Epidermal melanocyte (primary cell): ENCODE data around the gene TUBGCP3.

Experiments
- DNase-seq: peaks from one replicate; pipeline ENCODE4 v3.0.0; 2011; ENCODE audit warnings: low spot score; ENCODE audit not compliant: insufficient read length

Gene TUBGCP3

DNA sequence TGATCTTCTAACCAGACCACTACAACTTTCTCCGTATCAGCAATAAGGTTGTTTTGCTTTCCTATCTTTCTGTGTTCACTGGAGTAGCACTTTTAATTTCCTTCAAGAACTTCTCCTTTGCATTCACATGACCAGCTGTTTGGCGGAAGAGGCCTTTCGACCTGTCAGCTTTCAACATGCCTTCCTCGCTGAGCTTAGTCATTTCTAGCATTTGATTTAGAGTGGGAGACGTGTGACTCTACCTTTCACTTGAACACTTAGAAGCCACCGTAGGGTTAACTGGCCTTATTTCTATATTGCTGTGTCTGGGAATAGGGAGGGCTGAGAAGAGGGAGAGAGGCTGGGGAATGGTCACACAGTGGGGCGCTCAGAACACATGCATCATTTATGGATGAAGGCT lies 104.7 kb downstream of the TUBGCP3 start:
- no peak for DNase-seq

DNA sequence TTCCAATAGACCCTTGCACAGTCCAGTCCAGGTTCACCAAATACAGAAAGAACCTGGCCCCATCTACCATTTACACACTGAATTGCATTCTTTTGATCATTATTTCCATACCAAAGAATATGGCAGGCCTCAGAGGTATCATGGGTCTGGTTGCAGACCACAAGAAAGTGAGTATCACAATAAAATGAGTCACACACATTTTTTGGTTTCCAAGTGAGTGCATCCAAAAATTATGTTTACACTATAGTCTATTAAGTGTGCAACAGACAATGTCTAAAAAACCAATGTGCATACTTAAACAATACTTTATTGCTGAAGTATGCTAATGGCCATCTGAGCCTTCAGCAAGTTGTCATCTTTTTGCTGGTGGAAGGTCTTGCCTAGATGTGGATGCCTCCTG lies 106.5 kb downstream of the TUBGCP3 start:
- DNase-seq = no peak

DNA sequence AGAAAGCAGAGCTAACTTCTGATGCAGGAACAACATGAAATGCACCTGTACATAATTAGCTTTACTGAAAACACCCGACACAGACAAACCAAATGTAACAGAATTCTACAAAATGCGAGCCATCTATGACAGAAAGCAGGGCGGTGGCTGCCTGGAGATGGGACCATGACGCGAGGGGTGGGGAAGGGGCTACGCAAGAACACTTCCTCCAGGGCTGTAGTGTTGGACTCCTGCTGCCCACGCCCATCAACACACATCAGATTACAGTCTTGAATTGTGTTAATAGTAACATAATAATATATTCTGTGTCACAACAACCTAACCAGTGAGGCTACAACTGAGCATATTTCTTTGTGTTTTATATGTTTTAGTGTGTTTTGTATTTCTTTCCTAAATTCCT lies 108.6 kb downstream of the TUBGCP3 start:
- DNase-seq = no peak

DNA sequence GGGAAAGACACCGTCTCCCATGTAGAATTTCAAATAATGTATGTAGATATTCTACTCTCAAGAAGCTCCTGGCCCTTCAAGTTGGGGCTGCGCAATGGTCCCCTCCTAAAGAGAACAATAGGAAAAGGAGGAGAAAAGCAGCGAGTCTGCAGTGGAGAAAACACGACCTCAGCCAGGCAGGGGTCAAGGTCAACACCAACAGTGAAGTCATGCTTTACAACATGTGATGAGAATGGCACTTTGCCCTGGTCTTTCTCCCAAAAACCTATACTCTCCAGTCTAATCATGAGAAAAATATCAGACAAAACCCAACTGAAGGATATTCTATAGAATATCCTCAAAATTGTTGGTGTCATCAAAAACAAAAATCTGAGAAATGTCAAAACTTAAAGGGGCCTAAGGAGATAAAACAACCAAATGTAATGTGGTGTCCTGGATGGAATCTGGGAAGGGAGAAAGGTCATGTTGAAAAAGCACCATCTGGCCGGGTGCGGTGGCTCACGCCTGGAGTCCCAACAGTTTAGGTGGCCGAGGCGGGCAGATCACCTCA lies 110.8 kb downstream of the TUBGCP3 start:
- DNase-seq = no peak

DNA sequence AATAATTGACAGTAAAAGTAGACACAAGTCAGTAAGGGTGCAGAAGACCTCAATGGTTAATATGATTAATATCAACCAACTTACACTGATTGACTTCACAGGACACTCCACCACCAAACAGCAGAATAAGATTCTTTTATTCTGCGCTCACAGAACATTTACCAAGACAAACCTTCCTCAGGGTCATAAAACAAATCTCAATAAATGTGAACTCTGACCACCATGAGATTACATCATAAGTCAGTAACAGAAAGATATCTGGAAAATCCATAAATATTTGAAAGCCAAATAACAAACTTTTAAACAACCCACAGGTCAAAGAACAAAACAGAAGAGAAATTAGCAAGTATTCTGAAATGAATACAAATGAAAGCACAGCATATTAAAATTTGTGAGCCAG lies 112.1 kb downstream of the TUBGCP3 start:
- no peak for DNase-seq

DNA sequence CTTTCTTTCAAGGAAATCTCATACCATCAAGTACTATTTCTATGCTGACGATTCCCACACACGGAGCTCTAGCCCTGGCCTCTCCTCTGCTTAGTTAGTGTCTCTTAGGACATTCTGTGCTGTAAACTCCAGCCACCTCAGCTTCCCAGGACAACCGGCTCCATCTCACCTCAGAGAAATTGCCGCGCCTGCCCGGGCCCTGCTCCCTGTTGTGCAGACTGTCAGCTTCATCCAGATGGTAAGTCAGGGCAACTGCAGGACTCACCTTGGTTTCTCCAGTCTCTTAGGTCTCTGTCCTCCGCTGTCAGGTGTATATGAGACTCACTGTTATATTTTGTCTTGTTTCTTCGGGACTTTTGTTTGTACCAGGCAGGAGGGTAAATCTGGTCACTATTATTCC lies 113.1 kb downstream of the TUBGCP3 start:
- no peak for DNase-seq

DNA sequence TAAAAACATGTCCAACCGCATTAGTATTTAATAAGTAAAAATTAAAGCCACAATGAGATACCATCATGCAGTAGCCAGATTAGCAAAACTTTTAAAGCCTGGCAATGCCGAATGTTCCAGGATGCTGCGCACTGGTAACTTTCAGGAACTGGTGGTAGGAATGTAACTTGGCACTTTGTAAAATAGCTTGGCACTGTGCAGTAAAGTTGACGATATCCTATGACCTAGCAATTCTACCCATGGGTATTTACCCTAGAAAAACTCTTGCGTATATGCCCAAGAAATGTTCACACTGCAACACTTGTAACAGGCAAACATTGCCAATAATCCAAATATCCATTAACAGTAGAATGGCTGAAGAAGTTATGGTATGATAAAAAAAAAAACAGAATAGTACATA lies 114.1 kb downstream of the TUBGCP3 start:
- no peak for DNase-seq

DNA sequence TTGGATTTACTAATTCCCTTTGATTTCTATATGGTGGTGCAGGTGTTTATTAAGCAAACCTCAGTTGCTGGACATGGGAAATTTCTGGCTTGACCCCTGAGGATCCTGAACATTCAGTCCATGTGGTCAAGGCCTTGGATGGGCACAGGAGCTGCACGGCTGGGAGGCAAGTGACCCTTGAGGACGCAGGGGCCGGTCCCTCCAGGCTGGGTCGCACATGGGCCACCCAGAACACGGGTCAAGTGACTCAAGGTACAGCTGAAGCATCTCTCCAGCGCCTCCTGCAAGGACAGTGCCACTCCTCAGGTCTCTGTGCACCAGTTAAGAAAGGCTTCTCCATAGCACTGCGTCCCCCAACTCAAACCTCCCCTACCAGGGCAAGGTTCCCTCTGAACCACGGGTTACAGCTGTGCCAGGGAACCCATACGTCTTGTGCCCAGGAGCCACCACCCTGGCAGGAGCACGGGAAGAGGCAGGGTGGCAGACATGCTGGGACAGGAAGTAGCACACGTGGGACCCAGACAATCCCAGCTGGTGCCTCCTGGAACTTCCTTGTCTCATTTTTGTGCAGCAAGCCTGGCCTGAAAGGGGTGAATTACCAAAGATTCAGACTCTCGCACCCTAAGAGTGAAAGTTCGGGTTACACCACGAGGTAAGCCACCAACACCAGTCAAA lies 118.7 kb downstream of the TUBGCP3 start:
- no peak for DNase-seq

DNA sequence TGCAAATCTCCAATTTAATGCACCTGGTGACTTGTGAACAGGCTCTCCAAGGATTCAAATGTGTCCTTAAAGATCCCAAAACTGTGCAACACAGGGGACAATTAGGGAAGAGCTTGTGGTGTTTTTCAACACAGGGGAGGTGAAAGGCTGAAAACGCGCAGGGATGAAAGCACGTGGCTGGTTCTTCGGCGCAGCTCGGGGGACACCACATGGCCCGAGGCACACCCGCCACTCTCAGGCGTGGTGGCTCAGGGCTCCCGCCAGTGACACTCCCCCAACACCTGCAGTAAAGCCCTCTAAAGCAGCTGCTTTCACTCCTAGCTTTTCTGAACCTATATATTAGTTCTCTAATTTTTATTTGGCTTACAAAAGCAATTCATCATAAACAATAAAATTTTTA lies 119.9 kb downstream of the TUBGCP3 start:
- DNase-seq = no peak

DNA sequence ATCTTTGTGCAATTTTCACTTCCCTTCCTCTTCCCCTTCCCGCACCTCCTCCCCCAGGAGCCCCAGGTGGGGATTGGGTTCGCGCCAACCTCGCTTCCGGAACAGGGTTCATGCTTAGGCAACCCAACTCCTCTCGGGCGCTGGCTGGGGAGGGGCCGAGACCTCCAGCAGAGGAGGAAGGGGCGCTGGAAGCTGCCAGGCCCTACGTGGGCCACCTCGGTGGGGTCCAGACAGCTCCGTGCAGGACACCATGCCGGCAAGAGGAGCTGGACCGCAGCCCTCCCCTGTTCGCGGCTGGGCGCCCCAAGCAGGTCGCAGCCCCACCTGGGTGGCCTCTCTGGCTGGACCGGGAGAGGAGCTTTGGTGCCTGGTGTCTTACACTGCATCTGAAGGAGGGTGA lies 120.7 kb downstream of the TUBGCP3 start:
- no peak for DNase-seq

DNA sequence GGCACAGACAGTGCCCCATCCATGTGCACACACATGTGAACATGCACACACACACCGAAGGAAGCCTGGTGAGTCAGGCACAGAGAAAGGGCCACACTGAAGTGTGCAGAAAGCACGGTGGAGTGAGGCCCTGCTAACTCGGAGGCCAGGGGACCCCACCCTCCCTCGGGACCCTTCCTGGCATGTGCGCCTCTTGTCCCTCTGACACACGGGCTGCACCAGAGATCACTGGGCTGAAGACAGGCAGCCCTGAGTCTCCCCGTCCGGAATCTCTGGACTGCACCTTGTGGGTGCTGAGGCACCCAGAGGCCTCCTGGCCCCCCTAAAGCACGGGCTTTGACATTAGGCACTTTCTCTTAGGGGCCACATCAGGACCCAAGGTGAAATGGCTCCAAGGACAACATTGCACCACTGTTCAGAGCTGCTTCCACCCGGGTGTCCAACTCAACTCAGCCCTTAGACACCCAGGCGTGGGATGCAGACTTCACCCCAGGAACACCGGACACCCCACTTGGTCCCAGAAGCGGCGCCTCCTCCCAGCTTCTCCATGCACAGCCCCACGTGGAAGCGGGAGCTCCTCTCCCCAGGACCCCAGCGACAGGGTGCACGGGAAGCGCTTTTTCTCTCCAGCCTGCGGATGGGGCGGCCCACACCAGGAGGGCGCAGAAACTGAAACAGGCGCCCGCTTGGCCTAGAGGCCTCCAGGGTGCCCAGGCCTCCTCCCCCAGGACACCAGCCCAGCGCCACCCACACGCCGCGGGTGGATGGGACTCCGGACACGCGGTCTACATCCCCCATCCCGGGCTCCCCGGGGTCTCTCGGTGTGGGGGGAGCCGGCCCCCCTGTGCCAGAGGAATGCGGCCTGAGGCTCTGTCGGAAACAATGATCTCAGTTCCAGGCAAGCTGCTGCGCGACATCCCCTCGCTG lies 121.6 kb downstream of the TUBGCP3 start:
- DNase-seq = no peak

DNA sequence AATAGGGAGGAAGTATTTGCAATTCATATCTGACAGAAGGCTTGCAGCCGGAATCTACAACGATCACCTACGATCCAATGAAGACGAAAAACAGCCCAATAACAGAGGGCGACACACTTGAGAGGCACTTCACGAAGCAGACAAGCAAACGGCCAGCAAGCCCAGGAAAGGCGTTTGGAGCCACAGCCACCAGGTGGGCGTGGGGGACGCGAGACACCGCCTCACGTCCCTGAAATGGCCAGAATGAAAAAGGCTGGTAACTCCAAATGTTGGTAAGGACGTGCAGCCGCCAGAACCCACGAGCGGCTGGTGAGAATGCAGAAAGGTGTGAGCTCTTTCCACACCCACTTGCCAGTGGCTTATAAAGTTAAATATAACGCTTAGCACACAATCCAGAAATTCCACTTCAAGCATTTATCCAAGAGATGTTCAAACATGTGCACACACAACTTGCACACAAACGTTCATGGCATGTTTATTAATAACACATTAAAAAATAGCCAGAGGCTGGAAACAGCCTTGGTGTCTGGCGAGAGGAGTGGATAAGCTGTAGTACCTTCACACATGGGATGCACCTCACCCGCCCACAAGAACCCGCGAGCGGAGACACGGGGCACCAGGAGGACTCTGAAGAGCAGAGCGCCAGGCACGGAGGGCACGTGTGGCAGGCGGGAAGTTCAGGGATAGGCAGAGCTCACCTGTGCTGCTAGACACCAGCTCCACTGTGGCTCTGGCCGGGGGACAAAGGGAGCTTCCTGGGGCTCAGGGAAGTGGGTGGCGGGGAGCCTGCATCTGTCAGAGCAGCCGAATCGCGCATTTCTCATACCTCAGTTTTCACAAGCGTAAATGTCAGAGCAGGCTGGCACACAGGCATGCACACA lies 122.5 kb downstream of the TUBGCP3 start:
- DNase-seq = no peak

DNA sequence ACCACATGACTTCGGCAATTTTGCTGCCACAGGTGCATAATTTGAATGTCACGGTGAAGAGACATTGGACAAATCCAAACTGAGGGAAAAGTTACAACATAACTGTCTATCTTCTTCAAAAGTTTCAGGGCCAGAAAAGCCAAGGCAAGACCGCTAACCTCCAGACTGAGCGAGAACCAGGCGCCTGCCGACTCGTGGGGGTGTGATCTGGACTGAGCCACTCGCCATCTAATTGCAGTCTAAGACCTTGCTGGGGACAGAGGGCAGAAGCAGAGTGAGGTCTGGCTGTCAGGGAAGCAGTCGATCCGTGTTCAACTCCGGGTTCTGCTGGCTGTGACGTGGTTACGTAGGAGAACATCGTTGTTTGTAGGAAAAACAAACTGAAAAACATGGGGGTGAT lies 123.2 kb downstream of the TUBGCP3 start:
- no peak for DNase-seq

DNA sequence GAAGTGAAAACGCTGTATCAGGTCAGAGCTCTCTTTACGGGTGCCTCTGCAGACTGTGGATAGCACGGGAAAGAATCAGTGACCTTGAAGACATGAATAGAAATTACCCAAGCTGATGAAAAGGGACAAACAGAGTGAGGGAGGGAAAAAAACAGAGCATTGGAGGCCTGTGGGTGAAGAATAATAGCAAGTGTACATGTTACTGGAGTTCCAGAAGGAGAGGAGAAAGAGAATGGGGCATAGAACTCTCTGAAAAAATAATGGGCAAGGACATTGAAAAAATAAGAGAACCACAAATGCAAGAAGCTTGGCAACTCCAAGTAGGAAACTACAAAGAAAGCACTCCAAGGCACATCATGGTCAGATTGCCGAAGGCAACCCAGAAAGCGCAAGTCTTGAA lies 125.5 kb downstream of the TUBGCP3 start:
- DNase-seq = no peak

DNA sequence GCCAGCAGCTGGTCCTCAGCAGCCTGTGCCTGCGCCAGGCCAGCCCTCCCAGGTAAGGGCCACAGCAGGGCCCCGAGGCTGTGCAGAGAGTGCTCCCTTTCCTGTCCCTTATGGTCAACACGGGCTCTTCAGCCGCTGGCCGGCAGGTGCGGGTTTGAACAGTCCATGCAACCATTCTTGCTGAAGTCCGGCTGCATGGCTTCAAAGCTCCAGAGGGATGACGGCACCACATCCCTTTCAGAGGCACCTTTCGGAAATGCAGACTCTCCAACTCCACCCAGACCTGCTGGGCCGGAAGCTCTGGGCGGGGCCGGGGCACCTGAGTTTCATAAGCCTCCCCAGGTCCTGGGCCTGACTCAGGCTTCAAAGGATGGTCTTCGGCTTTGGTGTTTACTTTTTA lies 130.5 kb downstream of the TUBGCP3 start:
- no peak for DNase-seq

DNA sequence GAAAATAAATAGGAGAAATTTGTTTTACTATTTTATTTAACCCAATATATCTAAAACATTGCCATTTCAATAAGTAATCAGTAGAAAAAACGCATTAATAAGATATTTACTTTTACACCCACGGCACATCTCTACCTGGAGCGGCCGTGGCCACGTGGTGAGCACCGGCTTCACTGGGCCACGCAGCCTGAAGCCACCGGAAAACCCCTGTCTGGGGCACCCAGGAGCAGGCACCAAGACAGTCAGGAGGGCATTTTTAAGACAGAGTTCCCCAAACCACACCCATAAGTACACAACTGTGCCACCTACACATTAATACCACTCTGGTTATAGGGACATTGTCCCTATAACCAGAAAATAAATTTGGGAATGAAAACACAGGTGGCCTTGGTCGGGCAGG lies 130.9 kb downstream of the TUBGCP3 start:
- DNase-seq = no peak

DNA sequence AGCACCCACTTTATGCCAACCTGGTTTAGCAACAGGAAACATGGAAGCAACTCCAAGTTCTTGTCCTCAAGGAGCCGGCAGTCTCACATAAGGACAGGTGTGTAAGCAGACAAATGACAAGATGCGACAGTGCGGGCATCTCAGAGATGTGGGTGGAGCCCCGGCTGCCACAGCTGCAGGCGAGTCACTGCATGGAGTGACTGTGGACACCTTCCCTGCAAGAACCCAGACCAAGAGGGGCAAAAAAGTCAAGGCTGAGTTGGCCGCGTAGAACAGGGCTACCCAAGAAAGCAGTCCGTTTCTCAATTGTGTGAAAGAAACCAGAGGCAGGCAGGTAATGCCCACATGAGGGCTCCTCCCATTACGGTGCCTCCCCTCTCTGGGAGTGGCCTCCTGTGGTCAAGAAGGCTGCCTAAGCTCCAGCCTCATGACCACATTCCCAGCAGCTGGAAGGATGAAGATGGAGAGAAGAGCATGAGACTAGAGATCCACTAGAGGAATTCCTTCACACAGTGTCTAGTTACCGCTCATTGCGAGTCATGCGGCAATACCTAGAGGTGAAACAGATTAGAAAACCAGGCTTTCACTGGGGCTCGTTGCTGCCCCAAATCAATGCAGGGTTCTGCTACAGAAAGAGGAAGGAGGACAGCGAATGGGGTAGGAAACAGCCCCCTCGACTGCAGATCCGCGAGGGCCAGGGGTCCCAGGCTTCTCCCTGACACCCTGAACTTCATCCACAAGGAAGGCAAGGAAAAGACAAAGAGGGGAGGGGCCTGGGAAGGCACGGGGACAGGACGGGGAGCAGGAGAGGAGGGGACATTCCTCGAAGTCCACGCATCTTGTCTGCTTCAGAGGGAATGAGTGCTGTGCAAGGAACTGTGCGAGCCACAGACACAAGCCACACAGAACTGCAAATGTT lies 131.6 kb downstream of the TUBGCP3 start:
- DNase-seq = no peak

DNA sequence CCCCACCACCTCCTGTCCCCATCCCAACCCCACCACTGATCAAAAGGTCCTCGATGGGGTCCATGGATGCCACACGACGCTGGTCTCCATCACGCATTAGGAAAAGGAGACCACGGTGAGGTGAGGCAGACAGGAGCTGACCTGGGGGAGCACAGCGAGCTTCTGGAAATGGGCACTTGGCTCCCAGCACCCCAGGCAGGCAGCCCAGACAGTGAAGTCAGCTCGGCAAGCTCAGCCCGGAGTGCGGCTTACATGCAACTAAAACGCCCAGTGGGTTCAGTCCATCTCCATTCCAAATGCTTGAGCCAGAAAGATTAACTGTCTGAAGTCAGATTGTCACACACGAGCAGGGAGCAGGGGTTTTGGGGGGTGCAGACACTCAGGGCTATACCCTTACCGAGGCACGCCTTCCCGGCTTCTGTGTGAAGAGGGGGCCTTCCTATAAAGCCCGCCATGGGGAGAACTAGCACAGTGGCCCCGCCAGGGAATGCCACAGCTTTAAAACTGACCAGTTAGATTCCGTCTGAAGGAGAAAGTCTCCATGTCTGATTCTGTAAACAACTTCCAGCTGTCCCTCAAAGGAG lies 132.4 kb downstream of the TUBGCP3 start:
- DNase-seq = no peak

DNA sequence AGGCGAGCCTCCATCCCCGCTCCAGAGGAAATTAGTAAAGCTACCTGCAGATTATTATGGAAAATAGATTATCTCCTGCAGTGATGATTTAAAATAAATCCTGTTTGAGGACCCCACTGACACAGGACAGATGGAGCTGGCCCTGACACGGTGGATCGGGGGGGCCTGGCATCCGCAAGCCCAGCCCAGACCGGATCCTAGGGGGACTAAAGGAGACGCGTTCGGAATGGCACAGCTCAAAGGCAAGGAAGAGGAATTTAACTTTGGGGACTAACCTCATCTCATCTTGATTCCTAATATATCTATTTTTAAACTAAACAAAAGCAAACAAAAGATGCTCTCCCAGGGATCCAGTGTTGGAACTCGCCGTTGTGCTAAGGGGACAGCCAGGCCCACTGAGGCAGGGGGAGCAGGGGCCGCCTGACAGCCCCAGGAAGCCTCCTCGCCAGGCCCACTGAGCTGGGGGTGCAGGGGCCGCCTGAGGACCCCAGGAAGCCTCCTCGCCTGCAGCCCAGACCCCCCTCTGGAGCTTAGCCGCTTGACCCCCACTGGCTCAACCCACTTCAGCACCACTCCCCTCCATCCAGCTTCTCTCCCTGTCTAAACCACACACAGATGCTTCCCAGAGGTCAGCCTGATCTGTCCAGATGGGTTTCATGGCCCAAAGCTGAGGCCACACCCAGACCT lies 133.2 kb downstream of the TUBGCP3 start:
- no peak for DNase-seq
